Activated CD8-positive, alpha-beta memory T cell treated with anti-CD3 and anti-CD28 coated beads, Interleukin-2, amount 50 U/mL, for 24 hours (primary cell): ENCODE data around the gene TOP2B.

Experiments
- DNase-seq: peaks from one replicate; pipeline ENCODE4 v3.0.0-alpha.2; 2020; ENCODE audit errors: extremely low read depth

The TOP2B gene

GRCh38 chr3:25582242-25582641 is 82.5 kb downstream of the TOP2B start:
- DNase-seq = no peak

- no peak for DNase-seq
These were observed 82.9 kb downstream of the TOP2B start for GRCh38 chr3:25581823-25582222.

GRCh38 chr3:25581335-25581734 is 83.4 kb downstream of the TOP2B start:
- no peak for DNase-seq

- no peak for DNase-seq
These were observed 84.2 kb downstream of the TOP2B start for GRCh38 chr3:25580534-25580933.

GRCh38 chr3:25578059-25578458 is 86.6 kb downstream of the TOP2B start:
- DNase-seq = no peak

GRCh38 chr3:25576831-25577454 is 87.8 kb downstream of the TOP2B start:
- DNase-seq = no peak

- no peak for DNase-seq
These were observed 88.6 kb downstream of the TOP2B start for GRCh38 chr3:25576146-25576545.

- DNase-seq = no peak
These were observed 89.7 kb downstream of the TOP2B start for GRCh38 chr3:25575001-25575400.

- DNase-seq = no peak
These were observed 90.4 kb downstream of the TOP2B start for GRCh38 chr3:25574172-25574765.

GRCh38 chr3:25573386-25574171 is 91.1 kb downstream of the TOP2B start:
- no peak for DNase-seq

GRCh38 chr3:25572919-25573385 is 91.8 kb downstream of the TOP2B start:
- DNase-seq = no peak

- no peak for DNase-seq
These were observed 92.4 kb downstream of the TOP2B start for GRCh38 chr3:25572336-25572735.

- DNase-seq = no peak
These were observed 93.4 kb downstream of the TOP2B start for GRCh38 chr3:25571285-25571684.

GRCh38 chr3:25568525-25569078 is 96.1 kb downstream of the TOP2B start:
- no peak for DNase-seq

GRCh38 chr3:25567806-25568524 is 96.7 kb downstream of the TOP2B start:
- DNase-seq = no peak

GRCh38 chr3:25567388-25567787 is 97.3 kb downstream of the TOP2B start:
- no peak for DNase-seq

GRCh38 chr3:25566358-25566920 is 98.3 kb downstream of the TOP2B start:
- no peak for DNase-seq

- no peak for DNase-seq
These were observed 98.9 kb downstream of the TOP2B start for GRCh38 chr3:25565807-25566206.

GRCh38 chr3:25564075-25564474 is 100.6 kb downstream of the TOP2B start:
- DNase-seq = no peak

- DNase-seq = no peak
These were observed 101.1 kb downstream of the TOP2B start for GRCh38 chr3:25563601-25564000.

- DNase-seq = no peak
These were observed 105.9 kb downstream of the TOP2B start for GRCh38 chr3:25558796-25559195.

- no peak for DNase-seq
These were observed 106.6 kb downstream of the TOP2B start for GRCh38 chr3:25558121-25558520.
